ENCODE measurements around the gene AP1G1.

DNA sequence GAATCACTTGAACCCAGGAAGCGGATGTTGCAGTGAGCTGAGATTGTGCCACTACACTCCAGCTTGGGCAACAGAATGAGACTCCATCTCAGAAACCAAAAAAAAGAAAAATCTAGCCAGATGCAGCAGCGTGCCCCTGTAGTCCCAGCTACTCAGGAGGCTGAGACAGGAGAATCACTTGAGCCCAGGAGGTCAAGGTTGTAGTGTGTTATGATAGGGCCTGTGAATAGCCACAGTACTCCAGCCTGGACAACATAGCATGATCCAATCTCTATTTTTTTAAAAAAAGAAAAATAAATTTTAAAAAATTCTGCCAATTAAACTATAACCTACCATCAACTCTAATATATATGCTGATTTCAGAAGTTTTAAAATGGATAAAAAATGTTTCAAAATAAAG lies 99.9 kb downstream of the AP1G1 start:
- TF ChIP-seq POLR2A (IDR thresholded peaks at IDR 0.05), result no peak
- TF ChIP-seq, protein P1, sequence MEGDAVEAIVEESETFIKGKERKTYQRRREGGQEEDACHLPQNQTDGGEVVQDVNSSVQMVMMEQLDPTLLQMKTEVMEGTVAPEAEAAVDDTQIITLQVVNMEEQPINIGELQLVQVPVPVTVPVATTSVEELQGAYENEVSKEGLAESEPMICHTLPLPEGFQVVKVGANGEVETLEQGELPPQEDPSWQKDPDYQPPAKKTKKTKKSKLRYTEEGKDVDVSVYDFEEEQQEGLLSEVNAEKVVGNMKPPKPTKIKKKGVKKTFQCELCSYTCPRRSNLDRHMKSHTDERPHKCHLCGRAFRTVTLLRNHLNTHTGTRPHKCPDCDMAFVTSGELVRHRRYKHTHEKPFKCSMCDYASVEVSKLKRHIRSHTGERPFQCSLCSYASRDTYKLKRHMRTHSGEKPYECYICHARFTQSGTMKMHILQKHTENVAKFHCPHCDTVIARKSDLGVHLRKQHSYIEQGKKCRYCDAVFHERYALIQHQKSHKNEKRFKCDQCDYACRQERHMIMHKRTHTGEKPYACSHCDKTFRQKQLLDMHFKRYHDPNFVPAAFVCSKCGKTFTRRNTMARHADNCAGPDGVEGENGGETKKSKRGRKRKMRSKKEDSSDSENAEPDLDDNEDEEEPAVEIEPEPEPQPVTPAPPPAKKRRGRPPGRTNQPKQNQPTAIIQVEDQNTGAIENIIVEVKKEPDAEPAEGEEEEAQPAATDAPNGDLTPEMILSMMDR (IDR thresholded peaks at IDR 0.05), result no peak

Data from thyroid gland (tissue), 4 donors.